Measurements from ENCODE around the gene PHF13.

DNA sequence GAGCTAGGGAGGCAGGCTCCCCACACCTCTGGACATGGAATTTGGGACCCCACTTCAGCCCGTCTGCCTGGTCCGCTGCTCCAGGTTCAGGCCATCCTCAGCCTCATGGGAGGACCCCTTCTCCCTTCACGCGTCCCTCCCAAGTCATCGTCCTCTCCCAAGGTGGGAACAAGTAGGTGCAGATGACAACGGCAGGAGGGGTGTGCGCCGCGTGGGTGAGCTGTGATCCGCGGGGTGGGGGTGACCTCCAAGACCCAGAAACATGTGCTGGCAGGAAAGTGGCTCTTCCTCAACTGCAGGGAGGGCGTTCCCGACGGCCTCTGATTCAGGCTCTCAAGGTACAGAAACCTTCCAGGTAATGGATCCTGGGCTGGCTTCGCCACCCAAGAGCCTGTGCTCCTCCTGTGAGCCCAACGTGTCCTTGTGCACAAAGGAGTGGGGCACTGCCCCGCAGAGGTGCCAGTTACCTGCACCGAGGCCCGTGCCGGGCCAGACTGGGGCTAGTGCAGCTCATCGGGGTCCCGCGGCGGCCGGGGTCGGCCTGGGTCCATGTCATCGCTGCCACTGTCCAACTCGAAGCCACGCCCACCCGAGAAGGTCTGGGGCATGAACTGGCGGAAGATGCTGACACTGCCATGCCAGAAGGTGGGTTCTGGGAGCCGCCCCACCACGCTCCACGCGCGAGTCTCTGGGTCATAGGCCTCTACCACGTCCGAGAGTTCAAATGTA is 20.5 kb upstream of the PHF13 start:
- TF ChIP-seq CHD4 (IDR thresholded peaks at IDR 0.05; ENCODE audit: borderline replicate concordance) (no peak), SMC3 (IDR thresholded peaks at IDR 0.05) (no peak), ESRRA (IDR thresholded peaks at IDR 0.05; ENCODE audit: borderline replicate concordance, low read length) (no peak)
- TF ChIP-seq, protein P1, sequence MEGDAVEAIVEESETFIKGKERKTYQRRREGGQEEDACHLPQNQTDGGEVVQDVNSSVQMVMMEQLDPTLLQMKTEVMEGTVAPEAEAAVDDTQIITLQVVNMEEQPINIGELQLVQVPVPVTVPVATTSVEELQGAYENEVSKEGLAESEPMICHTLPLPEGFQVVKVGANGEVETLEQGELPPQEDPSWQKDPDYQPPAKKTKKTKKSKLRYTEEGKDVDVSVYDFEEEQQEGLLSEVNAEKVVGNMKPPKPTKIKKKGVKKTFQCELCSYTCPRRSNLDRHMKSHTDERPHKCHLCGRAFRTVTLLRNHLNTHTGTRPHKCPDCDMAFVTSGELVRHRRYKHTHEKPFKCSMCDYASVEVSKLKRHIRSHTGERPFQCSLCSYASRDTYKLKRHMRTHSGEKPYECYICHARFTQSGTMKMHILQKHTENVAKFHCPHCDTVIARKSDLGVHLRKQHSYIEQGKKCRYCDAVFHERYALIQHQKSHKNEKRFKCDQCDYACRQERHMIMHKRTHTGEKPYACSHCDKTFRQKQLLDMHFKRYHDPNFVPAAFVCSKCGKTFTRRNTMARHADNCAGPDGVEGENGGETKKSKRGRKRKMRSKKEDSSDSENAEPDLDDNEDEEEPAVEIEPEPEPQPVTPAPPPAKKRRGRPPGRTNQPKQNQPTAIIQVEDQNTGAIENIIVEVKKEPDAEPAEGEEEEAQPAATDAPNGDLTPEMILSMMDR (IDR thresholded peaks at IDR 0.05), result no peak

All from A549 (cell line).